ENCODE measurements around the gene RBBP6. TPM values are rescaled to one million over a fixed set of nuclear protein-coding genes. Genes with fewer than 3 reads are reported as not detected.
A peak's percentile ranks its signal among the peaks of the same experiment; 100 is the strongest.

RBBP6 gene
- total RNA-seq, 1 donor from 2014 or later, result 45.2 TPM

DNA sequence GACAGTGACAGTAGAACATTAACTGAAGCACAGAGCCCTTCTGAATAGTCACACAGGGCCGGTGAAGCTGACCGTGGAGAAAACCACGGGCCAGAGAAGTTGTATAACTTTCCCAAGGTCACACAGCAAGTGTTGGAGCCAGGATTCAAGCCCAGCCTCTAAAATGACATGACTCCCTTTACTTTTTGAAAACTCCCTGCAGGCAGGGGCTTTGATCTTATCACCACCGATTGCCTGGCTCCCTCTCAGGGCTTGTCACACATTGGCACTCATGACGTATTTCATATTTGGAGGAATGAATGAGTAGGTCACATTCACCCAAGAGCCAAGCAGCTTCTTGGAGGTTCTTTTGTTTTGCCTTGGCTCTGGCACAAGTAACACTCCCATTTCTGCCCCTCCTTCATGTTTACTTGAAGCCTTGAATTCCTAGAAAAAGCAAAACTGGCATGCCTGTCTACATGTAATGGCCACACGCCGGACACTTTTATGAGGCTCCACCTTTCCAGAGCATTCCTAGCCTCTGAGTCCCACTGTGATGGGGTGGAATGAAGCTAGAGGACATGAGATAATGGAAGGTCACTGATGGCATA is 13.3 kb upstream of the RBBP6 start:
- no peak for DNase-seq

DNA sequence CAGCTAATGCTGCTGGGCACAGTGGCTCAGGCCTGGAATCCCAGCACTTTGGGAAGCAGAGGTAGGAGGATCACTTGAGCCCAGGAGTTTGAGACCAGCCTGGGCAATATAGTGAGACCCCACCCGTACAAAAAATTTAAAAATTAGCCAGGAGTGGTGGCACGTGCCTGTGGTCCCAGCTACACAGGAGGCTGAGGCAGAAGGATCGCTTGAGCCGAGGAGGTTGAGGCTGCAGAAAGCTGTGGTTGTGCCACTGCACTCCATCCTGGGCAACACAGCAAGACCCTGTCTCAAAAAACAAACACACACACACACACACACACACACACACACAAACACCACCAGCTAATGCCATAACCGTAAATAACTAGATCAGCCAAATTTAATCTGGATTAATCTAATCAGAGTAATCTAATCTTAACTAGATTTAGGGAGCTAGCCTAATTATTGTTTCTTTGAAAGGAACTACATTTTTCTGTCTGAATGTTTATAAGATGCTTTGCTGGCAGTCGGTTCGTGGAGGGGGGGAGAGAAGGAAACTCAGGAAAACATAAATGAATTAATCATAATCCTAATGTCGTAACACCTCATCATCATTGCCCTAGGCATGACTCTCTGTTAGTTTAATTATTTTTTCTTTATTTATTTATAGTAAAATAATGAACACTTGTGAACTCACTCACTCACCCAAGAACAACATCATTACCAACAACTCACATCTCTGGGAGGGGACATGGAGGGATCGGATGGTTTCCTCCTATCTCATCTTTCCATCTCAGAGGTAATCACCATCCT is 12.5 kb upstream of the RBBP6 start:
- no peak for DNase-seq

DNA sequence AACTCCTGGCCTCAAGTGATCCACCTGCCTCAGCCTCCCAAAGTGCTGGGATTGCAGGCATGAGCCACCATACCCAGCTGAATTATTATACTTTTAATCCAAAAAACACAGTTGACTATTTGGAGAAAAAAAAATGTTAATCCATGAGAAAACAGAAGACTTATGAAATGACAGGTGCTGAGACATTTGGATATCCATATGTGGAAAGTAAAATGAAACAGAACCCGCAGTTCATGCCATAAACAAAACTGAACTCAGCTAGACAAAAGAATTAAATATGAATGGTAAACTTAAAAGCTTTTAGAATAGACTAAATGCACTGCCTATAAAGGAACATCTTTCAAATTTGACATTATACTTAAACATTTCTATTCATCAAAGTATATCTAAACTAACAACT is 8.2 kb upstream of the RBBP6 start:
- DNase-seq, result no peak

DNA sequence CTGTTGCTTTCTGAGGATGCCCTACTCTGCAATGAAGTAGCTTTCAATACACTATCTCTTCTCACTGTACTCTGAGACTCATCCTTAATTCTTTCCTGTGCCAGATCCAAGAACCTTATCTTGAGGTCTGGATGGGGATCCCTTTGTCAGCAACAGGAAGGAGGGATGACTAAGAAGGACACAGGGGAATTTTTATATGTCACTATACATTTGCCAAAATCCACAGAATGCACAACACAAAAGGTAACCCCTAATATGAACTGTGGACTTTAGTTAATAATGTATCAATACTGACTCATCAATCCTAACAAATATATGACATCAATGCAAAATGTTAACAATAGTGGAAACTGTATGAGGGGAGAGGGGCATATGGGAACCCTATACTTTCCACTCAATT is 4.7 kb upstream of the RBBP6 start:
- DNase-seq, result no peak

DNA sequence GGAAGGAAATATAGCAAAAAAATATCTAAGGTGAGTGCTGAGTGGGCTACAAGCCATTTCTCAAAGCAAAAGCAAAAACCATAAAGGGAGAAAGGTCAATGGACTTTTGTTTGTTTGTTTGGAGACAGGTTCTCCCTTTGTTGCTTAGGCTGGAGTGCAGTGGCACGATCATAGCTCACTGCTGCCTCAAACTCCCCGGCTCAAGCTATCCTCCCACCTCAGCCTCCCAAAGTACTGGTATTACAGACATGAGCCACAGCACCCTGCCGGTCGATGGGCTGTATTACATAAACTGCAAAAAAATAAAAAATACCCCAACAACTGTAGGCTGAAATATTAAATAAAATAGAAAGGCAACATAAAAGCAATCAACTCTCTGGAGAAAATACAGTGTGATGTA is 3.5 kb upstream of the RBBP6 start:
- no peak for DNase-seq

DNA sequence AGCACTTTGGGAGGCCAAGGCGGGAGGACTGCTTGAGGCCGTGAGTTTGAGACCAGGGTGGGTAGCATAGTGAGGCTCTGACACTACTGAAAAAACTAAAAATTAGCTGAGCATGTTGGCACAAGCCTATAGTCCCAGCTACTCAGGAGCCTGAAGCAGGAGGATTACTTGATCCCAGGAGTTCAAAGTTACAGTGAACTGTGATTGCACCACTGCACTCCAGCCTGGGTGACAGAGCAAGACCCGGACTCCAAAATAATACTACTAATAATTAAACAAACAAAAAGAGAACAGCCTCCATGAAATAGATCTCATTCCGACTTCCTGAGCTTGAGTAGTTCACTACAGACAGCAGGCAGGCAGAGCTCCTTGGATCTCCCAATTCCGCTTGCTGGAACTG is 2.7 kb upstream of the RBBP6 start:
- DNase-seq, result no peak

DNA sequence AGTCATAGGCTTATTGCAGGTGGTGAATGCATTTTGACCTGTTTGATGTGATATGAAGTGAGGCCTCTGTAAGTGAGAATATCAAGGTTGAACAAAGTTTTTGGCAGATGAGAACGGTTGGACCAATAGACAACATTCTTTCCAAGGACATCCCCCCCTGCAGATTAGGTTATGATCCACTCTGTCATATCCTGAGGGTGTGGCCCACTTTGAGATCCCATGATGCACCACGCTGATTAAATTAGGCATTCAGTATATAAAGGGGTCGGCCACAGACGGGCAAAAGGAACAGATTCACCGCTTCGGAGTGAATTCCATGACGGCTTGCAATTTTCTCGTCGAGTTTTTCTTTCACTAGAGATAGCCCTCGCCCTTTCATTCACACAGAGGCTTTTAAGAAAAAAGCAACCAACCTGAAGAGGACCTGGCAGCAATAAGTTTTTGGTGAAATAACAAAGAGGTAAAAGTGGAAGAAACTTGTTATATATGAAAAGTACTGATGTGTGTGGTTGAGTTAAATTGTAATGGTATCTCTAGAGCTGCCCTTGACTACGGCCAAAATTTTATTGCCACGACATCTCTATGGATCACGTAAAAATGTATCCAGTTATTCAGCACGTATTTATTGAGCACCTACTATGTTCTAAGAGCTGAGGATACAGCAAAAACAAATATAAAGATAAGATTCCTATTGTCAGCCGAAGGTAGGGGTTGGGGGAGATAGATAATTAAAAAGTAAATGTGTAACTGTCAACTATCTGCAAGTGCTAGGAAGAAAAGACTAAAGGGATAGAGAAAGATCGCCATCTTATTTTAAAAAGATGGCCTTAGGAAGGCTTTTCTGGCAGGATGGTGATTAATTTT is 1.7 kb upstream of the RBBP6 start:
- DNase-seq, result no peak

DNA sequence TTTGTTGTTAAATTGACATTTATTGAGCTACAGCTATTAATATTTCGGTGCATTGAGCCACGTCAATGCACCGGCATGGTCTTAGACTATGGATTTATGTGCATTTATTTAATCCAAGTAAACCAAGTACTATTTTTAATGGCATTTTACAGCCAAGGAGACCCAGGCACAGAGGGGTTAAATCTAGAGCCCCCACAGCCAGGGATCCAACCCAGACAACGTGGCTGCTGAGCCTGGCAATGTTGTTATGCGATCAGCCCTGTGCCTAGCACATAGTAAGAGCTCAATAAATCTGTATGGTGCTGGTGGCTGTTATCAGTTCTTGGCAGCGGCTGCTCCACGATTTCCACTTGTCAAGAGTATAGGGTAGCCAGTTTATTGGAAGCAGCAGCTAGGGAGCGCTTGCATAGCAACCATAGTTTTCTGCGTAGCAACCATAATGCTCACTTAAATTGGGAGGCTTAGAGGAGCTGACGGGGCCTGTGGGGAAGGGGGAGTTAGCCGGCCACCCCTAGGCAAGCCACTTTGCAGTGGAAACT is 541 bp upstream of the RBBP6 start:
- DNase-seq, result peak; percentile 98

DNA sequence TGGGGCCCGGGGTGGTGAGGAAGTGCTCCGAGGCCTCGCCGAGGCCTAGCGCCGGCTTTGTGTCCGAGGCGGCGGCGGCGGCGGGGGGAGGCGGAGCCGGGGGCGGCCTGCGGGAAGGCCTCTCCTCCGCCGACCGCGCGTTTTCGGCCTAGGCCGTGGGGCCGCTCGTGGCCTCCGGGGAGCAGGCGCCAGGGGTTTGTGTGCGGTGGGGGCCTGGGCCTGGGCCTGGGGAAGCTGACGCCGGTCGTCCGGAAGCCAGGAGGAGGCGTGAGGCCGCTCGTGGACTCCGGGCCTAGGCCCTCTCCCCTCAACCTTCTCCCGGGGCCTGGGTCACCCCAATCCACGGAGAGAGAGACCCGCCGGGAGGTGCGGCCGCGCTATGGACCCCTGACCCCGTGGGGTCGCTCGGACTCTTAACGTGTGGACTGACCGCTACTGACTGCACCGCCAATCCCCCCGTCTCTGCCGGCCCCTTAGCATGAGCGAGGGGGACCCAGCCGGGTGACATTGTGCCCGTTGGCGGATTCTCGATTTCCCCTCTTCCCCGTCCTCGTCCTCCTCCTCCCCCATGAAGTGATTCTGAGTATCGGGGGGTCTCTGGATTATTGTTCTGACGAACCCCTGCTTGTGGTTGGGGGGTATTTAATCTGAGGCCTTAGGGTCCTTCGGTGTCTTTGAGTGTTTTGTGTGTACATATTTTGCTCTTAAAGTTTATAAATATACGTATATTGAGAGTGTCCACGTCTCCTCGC is 660 bp downstream of the RBBP6 start:
- DNase-seq, result no peak

DNA sequence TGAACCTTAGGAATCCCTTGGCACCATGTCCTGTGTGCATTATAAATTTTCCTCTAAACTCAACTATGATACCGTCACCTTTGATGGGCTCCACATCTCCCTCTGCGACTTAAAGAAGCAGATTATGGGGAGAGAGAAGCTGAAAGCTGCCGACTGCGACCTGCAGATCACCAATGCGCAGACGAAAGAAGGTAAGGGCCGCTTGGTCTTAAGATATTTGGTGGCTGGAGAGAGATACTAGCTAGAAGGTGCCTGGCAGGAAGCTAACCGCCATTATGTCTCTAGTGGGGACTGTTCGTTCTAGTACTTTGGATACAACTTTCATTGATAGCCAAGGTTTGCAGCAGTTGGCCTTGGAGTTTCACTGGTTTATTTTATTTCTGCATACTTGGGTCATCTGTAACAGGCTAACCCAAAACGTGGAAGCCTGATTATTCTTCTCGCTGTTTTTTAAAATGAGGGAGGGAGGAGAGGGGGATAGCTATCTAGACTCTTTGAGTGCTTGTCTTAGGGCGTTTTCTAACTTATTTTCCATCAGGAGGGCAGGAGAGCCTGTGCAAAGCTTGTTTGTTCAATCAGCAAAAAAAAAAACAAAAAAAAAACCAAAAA is 1.3 kb downstream of the RBBP6 start:
- peak; percentile 6 for DNase-seq

DNA sequence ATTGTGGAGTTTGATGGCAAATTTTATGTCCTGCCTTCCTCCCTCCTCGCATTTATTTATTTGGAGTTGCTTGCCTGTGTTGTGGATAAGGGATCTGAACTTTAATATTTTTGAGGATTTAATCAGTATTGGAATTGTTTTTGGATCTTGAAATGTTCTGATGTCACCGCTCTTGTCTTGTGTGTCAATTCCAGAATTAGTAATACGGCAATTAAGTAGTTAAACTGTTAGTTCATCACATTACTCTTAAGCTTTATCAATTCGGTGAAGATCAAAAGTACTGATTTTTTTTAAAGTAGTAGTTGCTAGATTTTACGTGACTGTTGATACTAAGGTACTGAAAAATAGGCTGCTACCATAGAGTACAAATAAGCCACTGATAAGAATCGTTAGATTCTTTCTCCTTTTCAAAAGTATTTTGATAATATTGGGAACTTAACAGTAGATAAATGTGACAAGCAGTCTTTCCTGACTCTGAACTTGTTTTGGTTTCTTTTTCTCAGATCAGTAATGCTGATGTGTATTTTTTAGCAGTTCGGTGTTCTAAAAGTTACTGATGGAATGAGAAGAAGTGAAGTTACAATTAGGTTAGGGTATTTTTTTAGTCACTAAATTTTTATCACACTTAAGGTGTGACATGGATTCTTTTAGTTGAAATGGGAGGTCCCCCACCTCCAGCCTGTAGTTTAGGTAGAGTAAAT is 2.0 kb downstream of the RBBP6 start:
- DNase-seq, result no peak

DNA sequence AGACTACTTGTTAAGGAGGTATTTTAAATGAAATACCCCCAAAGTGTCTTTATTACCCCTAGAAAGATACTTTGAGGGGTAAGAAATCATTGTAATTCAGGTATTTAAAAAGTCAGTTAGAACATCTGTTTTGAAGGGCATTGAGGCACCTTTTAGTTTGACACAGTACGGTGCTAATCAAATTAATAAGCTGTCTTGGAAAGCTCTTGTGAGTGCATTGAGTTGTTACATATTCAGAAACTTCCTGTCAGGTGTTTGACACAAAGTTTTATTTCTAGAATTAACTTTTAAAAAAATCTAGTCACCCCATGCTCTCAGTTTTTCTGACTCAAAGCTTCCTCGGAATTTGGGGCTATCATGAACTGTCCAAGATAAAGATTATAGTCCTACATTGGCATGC is 4.6 kb downstream of the RBBP6 start:
- no peak for DNase-seq

DNA sequence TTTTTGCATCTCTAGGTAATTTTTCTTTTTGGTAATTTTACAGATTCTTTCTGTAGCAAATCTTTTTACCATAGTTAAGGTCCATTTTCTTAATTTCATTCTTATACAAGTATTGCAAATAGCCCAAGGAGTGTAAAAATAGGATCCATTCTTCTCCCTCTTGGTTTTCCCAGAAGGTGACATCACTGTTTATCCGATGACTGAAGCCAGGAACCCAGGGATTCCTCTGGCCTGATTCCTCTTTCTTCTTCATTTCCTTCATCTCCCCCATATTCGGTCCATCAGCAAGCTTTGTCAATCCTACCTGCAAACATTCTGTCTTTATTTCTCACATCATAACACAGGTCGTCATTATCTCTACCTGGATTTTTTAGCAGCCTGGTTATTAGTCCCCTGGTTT is 5.3 kb downstream of the RBBP6 start:
- DNase-seq, result no peak

DNA sequence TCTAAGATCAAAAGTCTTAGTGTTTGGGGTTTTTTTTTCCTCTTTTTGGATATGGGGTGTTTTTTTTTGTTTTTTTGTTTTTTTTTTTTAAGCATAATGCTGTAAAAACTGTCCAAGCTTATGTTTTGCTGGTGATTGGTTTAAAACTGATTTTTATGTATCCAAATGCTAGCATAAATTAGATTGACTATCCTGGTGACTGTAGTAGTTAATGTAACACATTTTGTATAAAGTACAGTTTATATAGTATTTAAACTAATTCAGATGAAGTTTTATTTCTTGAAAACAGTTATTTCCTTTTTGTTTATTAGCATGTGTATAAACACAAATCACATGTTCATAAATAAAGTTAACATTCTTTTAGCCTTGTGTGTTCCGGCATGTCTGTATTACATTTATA is 10.9 kb downstream of the RBBP6 start:
- DNase-seq, result no peak

DNA sequence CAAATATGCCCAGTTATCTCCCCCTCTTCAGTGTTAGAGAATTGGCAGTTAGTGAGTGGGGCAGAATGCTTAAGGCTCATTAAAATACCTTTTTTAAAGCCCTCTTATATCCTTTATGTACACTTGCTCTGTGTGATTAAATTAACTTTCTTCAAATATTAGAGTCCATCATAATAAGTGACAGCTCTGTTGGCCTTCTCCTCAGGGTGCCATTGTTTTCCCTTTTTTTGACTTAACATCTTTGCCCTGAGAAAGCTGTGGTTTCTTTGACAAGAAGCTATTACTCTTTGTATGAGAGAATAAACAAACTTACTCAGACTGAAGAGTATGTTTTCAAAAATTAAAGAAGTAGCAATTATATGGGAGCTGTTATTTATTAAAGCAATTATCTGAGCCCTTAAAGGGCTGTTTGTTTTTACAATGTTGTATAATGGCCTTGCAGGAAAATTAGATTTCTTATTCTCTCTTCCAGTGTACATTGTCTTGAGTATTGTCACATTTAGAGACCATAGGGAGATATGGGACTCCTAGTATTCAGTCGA is 13.4 kb downstream of the RBBP6 start:
- no peak for DNase-seq

DNA sequence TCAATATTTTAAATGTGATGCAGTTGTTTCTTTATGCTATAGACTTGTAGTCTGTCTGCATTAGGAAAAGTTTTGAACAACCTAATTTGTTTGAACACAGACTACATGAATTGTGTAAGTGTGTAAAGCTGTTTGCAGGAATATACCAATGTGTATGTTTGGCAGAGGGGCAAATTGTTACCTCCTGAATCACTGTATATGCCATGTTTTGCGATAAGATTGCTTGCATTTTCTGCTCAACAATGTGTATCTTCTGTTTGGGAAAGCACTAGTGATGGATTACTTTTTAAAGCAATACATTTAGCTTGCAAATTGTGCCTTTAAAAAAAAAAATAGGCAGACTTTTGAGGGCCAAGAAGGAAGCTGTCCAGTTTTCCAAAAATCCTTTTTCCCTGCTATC is 14.6 kb downstream of the RBBP6 start:
- DNase-seq, result no peak

DNA sequence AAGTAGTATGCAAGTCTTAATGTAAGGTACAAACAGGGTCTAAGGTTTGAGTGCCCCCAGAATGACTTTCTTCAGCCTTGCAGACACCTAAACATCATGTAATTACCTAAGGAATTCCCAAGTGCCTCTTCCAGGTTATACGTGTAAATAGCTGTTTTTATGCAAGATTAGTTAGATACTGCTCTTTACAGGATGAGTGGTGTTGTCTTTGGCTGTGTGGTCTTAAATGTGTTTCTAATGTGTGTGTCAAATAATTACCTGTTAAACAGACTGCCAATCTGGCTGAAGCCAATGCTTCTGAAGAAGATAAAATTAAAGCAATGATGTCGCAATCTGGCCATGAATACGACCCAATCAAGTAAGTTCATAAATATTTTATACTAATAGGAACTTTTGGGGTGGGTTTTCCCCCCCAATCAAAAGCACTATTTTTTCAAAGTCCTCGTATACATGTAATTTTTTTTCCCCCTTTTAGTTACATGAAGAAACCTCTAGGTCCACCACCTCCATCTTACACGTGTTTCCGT is 16.0 kb downstream of the RBBP6 start:
- no peak for DNase-seq

DNA sequence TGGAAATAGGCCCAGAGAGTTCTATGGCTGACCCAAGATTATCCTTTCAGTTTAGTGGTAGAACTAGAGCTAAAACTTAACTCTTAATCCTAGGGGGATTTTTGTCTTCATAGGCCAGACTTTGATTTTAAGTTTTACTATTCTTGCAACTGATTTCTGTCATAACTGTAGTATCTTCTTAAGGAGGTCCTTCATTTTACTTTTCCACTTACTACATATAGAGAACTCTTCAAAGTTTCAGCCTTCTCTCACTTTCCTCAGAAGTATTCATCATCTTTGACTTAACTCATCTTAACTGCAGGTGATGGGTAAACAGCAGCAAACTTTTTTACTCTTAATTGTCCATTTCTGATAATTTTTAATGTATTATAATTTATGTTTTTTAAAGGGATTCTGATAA is 23.4 kb downstream of the RBBP6 start:
- DNase-seq, result no peak

DNA sequence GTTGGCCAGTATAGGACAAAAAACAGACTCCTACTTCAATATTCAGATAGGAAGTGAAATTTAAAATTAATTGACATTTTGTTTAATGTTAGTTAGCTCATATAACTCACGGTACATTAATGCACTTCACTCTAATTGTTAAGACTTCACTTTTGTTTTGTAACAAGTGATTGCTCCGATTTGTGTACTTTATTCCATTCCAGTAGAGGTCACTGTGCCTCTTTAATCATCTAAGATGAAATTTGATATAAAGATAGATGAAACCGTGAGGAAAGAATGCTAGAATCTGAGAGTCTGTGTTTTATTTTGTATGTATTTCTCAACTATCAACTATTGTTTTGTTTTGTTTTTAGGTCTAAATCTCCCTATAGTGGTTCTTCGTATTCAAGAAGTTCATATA is 29.0 kb downstream of the RBBP6 start:
- DNase-seq, result peak; percentile 3

DNA sequence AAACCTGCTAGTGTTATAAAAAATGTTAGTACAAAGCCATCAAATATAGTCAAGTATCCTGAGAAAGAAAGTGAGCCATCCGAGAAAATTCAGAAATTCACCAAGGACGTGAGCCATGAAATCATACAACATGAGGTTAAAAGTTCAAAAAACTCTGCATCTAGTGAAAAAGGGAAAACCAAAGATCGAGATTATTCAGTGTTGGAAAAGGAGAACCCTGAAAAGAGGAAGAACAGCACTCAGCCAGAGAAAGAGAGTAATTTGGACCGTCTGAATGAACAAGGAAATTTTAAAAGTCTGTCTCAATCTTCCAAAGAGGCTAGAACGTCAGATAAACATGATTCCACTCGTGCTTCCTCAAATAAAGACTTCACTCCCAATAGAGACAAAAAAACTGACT is 31.7 kb downstream of the RBBP6 start:
- DNase-seq, result no peak

DNA sequence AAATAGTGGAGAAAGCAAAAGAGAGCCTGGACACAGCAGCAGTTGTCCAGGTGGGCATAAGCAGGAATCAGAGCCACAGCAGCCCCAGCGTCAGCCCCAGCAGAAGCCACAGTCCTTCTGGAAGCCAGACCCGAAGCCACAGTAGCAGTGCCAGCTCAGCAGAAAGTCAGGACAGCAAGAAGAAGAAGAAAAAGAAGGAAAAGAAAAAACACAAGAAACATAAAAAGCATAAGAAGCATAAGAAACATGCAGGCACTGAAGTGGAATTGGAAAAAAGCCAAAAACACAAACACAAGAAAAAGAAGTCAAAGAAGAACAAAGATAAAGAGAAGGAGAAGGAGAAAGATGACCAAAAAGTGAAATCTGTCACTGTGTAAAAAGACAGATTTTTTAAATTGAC is 32.7 kb downstream of the RBBP6 start:
- no peak for DNase-seq

Measured in skin of body (tissue), 2 donors.